Pulmonary artery endothelial cell (primary cell): ENCODE measurements around the gene SUCLA2. TPM values are rescaled to one million over a fixed set of nuclear protein-coding genes. Genes with fewer than 3 reads are reported as not detected.
"Not testable (repeated sequence)": the region's sequence is repeated elsewhere in the genome, so short reads cannot be mapped to it uniquely, and the experiment has no call there.

Experiments
- DNase-seq: peaks from one replicate; pipeline ENCODE4 v3.0.0-alpha.2; 2011; ENCODE audit warnings: low read depth, low spot score
- total RNA-seq: library from RNA; depleted of rRNA; stranded (reverse); fragments of >200 nt; gene quantifications from 2 replicates; pipeline ENCODE4 v1.2.3, GENCODE V29; 2014

SUCLA2 gene
- total RNA-seq: 31.2 and 52.6 TPM in 2 replicates

DNA sequence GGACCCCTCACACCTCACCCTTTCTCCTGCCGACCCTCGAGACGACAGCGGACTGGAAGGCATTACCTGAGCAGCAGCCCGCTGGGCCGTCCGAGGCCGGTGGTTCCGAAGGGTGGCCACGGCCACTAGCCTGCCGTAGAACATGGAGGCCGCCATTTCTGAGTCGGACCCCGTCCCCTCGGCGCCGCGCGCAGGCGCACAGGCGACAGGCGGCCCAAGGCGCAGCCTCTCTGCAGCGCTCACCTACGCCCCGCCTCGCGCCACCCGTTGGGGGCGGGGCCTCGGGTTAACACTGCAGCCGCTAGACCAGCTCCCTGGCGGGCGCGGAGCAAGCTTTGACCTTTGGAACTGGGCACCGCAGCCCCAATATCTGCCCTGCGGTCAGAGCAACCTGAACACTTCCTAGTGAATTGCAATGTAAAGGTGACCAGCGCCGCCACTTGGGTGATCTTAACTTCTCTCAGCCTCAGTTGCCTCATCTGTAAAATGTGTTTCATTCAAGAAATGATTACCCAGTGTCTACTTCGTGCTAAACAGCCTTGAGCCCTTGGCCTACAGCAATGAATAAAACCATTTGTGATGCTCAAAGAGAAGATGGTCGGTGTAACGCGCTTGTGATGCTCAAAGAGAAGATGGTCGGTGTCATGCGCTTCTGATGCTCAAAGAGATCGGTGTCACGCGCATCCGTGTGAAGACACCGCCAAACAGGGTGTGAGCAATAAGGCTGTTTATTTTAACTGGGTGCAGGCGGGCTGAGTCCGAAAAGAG lies at the start of gene SUCLA2:
Gene SUCLA2, minus strand, starts transcription at position 160 of the 768 bp plus-strand sequence. Its CDS starts 4 bp downstream, at position 156.
- DNase-seq: peak; percentile 58

DNA sequence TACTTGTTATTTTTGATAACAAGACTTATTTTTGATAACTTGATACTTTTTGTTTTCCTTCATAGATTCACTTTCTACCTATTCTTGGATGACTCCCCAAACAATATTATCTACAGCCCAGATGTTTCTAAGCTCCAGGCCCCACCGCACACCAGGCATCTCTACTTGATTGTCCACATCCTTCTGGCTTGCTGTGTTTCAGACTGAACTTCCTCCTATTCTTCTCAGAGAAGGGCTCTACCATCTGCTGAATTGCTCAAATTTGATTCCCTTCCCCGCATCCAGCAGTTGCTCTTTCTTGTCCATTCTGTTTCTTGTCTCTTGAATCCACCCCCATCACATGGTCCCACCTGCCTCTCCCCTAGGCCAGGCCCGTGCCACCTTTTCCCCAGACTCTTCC lies 49.5 kb upstream of the SUCLA2 start:
- DNase-seq: no peak

DNA sequence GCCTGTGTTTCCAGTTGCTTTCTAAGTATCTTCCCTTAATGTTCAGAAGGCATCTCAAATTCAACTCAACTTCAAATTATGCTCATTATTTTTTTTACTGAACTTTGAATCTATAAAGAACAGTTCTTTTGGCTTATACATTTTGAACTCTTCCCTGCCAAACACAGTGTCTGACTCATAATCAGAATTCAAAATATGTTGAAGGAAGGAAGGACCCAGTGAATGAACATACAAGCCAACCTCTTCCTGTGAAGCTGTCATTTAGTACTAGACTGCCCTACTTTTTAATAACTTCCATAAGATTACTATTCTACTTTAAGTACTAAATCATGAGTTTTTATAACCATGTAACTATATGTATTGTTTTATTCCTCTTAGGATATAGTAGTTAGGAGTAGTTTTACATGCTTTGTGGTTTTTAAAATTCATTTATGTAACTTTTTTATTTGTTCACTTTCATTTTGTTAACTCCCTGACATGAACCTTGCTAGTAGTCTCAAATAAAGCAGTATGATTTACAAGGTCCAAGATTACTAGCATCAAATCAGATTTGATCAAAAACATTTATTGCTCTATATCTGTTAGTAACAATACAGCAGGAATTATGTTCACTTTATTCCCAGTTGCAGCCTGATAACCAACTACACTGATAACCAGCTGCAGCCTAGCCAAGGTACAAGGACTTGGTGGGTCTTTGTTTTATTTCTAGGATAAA lies 42.9 kb upstream of the SUCLA2 start:
- peak; percentile 26 for DNase-seq

DNA sequence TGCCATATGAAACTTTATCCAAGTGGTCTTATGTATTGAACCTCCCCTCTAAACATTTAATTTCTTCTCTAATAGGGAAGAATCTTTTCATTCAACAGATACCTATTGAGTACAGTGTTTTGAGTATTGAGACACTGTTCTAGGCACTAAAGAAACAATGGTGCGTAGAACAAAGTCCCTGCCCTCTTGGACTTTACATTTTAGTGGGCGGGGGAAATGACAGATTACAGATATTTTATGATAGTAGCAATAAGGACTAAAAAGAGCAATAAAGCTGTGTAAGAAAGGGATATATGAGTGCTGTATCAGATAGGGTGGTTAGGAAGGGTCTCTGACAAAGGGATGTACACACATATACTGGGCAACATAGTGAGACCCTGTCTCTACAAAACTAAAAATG lies 41.8 kb upstream of the SUCLA2 start:
- no peak for DNase-seq

DNA sequence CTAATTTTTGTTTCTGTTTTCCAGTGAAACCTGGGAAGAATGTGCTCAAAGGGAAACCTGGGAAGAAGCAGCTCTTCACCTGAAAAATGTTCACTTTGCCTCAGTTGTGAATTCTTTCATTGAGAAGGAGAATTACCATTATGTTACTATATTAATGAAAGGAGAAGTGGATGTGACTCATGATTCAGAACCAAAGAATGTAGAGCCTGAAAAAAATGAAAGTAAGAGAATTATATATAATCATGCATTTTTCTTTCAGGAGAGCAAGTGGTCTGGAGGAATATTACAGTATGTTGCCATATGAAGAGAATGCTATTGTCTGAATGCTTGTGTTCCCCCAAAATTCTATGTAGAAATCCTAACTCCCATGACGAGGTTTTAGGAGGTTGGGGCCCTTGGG lies 39.8 kb upstream of the SUCLA2 start:
- no peak for DNase-seq

DNA sequence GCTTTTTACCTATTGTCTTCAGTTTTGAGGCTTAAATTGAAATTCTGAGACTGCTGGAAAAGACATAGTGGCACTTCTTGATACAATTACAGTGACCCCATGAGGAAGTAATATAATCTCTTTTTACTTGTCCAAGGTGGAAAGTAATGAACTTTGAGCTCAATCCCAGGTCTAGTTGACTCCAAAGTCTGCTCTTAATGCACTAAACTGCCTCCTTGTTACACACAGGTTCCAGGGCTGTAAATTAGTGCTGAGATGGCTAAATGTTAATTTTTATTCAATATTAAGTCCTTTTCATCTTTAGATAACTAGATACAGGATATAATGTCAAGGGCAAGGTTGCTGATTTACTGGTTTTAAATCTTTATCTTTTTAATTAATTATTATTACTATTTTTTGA lies 39.0 kb upstream of the SUCLA2 start:
- DNase-seq: no peak

DNA sequence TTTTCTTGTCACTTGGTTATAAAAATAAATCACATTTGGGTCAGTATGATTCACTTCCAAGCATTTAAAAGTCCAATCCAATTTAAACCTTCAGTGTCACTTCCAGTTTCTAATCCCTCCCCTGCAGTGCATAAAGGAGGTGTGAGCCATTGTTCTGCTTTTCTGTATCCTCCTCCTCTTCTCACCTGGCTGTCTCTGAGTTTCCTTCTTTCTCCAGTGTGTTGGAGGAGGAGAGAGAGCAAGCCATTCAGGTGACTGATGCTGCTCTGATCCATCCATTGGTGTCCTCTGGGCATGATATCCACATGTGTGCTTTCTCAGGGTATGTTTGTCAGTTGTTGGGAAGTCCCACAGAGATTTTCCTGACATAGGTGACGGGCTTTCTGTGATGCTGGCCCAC lies 37.7 kb upstream of the SUCLA2 start:
- no peak for DNase-seq

DNA sequence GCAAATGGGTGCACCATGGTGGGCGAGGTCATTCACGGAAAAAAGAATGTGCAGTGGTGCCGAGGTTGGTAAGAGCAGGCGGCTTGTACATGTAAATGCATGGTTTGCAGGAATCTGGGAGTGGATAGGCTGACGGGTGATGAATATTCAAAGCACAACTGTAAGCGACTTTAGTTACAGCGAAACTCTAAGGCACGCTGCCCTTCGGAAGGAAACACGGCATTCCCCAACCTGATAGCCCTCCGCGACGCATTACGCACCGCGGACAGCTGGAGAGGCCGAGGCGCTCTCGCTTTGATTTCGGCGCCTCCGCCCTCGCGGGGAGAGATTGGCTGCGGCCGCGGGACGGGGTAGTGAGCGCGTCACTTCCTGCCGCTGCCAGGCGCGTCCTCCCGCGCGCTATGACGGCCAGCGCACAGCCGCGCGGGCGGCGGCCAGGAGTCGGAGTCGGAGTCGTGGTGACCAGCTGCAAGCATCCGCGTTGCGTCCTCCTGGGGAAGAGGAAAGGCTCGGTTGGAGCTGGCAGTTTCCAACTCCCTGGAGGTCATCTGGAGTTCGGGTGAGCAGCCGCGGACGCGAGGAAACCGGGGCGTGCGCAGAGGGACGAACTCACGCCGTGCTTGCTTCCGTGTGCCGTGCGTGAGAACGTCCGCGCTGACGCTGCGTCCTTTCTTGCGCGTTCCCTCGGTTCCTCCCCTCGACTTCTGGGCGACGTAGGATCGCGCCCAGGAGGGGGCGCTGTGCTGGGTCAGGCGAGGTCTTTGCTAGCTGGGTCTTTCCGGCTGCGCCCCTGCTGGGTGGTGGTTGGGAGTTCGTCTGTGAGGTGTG lies 36.5 kb upstream of the SUCLA2 start, which contains the start of gene NUDT15:
Gene NUDT15, plus strand, starts transcription at position 381 of the 828 bp plus-strand sequence. Its CDS starts 21 bp downstream, at position 402.
- peak; percentile 84 for DNase-seq

DNA sequence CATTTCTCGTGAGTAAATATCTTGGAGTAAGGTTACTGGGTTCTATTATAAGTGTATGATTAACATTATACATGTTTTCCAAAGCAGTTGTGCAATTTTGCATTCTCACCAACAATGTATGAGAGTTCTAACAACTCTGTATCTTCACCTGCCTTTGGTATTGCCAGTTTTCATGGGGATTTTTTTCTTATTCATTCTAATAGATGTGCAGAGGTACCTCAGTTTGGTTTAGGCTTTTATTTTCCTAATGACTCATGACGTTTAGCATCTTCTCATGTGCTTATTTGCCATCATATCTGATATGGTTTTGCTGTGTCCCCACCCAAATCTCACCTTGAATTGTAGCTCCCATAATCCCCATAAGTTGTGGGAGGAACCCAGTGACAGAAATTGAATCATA lies 28.8 kb upstream of the SUCLA2 start:
- no peak for DNase-seq

DNA sequence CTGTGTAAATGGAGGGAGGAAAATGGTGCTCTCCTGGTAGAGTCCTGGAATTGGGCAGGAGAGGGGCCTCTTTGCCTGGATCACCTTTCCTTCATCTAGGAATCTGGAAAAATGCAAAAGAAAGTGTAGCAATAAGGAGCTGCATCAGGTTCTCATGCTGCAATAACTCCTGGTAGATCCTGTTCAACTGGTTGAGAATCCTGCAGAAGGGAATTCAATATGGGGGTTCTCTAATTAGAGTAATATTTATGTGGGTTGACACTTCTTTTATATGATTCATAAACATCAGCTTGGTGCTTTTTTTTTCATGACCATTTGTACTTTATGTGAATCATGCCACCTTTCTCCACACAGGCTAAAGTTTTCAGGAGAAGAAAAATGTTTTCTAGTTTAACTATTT lies 27.0 kb upstream of the SUCLA2 start:
- no peak for DNase-seq

DNA sequence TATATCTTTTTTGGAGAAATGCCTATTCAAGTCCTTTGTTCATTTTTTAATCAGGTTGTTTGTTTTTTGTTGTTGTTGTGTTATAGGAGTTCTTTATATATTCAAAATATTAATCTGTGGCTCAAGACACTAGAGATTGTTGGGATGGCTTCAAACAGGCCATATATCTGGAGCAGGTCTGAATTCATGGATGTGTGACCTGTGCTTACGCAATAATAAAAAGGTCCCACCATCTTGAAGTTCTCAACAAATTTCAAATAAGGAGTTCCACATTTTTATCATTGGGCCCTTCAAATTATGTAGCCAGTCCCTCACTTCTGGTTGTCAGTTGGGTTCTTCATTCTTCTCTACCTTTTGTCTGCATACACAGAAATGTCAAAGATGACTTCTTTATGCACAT lies 18.7 kb upstream of the SUCLA2 start:
- no peak for DNase-seq

DNA sequence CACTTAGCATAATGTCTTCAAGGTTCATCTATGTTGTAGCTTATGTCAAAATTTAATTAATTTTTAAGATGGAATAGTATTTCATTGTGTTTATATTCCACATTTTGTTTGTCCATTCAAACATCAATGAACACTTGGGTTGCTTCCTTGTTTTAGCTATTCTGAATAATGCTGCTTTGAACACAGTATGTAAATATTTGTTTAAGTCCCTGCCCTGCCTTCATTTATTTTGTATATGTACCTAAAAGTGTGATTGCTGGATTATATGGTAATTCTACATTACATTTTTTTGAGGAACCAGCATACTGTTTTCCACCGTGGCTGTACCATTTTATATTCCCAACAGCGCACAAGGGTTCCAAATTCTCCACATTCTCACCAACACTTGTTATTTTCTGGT lies 17.6 kb upstream of the SUCLA2 start:
- no peak for DNase-seq

DNA sequence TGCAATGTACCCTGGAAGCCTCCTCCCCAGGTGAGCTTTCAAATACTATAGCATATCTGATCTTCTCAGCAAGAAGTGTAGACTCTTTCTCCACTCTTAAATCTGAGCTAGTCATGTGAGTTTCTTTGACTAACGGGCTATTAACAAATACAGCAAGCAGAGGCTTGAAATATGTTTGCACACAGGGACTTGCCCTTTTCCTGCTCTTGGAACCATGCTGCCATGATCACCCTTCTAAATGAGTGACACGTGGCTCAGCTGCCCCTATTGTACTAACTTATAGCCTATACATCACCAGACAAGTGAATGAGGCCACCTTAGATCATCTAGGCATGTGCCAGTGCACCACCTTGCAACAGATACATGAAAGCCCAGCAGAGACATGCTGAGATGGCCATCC lies 13.3 kb upstream of the SUCLA2 start:
- no peak for DNase-seq

DNA sequence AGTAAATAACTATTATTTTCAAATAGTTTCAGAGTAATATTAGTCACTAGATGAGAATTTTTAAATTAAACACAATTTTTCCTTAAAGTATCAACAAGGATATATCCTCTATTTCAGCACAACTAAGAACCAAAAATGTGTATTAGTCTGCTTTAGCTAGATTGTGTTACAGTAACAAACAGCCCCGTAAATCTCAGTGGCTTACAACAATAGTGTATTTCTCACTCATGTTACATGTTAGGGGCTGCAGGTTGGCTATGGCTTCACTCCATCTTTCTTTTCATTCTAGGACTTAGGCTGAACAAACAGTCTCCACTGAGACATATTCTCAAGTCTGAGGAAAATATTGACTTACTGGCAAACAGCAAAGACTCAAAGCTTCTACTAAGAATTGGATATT lies 11.6 kb upstream of the SUCLA2 start:
- DNase-seq: no peak

DNA sequence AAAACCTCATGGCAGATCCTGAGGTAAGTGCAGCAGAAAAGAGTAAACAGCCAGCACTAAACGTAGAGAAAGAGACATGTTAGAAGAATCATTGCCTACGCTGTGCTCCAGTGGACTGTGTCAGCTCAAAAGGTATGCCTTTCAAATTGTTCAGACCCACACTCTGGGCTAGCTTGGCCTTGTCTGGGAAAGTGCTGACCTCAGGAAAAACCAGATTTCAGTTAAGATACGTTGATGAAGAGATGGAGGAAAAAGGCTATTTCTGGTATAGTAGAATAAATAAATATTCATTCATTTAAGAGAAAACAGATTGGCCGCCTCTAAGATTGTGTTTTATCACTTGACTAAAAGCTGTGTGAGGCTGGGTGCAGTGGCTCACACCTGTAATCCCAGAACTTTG lies 9.6 kb upstream of the SUCLA2 start:
- no peak for DNase-seq

DNA sequence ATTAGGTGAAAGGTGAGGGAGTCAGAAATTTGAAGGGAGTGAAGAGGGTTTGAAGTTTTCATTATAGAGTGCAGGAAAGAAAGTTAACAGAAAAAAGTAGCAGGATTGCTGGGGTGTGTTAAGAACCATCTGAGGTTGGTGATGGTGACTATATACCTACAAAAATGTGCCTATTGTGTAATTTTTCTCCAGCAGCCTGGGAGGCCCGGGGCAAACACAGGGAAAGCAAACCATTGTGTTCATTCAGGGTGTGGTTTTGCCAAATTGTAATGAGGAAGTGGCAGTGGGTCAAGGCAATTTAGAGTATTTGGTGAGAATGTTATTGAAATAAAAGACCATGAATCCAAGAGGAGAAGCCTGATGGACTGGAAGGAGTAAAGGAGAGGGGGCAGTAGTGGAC lies 8.2 kb upstream of the SUCLA2 start:
- DNase-seq: no peak

DNA sequence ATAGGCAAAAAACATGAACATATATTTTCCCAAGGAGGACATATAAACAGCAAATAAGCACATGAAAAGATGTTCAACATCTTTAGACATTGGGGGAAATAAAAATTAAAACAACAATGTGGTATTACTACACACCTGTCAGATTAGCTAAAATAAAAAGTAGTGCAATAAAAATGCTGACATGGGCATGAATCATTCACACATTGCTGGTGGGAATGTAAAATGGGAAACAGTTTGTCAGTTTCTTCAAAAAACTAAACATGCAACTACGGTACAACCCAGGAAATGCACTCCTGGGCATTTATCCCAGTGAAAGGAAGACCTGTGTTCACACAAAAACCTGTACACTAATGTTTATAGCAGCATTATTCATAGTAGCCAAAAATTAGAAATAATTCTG lies 5.3 kb upstream of the SUCLA2 start:
- DNase-seq: no peak

DNA sequence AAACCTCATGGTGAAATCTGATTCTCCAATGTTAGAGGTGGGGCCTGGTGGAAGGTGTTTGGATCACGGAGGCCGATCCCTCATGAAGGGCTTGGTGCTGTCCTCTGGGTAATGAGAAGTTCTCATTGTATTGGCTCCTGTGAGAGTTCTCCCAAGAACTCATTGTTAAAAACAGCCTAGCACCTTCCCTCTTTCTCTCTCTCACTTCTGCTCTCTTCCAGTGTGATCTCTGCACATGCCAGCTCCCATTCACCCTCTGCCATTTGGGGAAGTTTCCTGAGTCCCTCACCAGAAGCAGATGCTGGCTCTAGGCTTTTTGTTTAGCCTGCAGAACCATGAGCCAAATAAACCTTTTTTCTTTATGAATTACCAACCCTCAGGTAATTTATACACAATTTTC lies 3.1 kb upstream of the SUCLA2 start:
- DNase-seq: no peak

DNA sequence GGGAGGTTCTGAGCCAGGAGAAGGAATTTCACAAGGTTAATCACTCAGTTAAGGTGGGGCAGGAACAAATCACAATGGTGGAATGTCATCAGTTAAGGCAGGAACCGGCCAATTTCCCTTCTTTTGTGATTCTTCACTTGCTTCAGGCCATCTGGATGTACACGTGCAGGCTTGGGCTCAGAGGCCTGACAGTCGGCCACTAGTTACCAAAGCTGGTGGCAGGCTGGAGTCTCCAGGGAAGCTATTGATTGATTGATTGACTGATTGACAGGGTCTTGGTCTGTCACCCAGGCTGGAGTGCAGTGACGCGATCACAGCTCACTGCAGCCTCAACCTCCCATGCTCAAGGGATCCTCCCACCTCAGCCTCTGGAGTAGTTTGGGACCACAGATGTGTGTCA lies 926 bp upstream of the SUCLA2 start:
- not testable (repeated sequence) for DNase-seq

DNA sequence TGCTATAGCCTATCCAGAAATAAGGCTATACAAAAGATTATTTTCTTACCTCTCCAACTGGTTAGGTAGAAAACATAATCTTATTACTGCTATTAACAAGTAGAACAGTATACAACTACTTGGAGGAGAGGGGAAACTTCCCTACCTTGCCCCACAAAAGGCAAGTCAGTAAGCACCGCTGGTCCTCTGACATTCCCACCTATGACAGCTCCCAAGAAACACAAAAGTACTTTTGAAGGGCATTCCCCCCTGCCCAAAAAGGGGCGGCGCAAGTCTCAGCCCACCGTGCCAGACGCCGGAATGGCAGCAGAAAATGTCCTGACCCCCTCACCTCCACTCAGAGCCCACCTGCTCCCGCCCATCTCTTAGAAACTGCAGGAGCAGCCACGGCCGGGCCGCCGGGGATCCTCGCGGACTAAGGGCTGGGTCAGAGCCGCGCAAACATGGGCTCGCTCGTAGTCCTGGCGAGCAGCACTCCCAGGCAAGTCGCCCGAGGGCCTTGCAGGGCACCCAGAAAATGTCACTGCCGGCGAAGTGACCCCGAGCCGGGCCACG lies 437 bp downstream of the SUCLA2 start:
- DNase-seq: no peak

DNA sequence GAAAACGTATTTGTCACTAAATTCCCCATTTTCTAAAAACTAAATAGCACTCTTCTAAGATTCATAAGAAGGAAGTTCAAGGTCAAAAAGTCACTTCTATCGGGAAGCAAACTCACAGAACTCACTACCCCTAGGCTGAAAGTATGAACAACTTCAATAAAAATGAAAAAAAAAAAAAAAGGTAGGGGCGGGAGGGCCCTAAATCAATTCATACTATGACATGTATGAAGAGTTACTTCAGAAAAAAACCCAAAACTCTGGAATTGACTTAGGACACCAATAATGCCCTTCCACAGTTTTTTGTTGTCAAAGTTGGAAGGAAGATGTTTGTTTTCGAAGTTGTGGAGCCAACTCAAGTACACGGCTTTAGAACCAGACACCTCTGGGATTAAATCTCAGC lies 1.1 kb downstream of the SUCLA2 start:
- no peak for DNase-seq

DNA sequence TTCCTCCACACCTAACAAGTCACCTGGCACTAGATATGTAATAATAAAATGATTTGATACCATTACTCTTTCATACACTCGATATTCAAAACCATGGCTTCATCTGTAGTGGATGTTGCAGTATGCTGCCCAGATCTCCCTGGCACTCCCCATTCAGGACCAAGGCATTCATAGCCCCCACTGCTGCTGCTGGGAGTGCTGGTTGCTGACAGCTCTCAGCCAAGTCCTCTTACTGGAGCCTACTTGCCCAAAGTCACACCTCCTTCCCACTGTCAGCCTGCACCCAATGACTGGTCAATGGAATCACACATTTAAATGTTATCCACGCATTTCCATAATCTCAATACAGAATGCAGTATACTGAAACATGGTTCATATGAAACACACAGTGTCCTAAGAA lies 3.7 kb downstream of the SUCLA2 start:
- no peak for DNase-seq
